Activated CD4-positive, alpha-beta T cell treated with anti-CD3 and anti-CD28 coated beads, Interleukin-2, amount 50 U/mL, for 1 hour (primary cell): ENCODE results near the gene NAGLU.
"Not testable (repeated sequence)": the region's sequence is repeated elsewhere in the genome, so short reads cannot be mapped to it uniquely, and the experiment has no call there.

ENCODE experiments used
- DNase-seq: peaks from one replicate; pipeline ENCODE4 v3.0.0-alpha.2; 2020

The NAGLU gene

GRCh38 chr17:42545755-42546505 is 9.9 kb downstream of the NAGLU start:
- DNase-seq: not testable (repeated sequence)

GRCh38 chr17:42547001-42547461 is 11.0 kb downstream of the NAGLU start:
- no peak for DNase-seq

DNA sequence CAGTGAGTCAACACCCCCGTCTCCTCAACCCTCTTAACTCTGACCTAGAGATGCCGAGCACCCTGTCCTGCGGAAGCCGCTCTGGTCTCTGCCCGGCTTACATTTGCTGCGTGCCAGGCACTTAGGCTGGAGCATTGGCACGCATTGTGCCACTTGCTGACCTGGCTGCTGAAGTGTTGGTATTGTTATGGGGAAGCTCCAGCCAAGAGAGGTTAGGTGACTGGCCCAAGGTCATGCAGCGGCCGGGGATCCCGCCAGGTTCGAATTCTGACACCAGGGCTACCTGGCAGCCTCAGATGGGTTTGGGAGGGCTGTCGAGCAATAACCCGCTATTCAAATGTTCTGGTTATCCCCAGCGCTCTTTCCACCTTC is 11.6 kb downstream of the NAGLU start:
- no peak for DNase-seq

DNA sequence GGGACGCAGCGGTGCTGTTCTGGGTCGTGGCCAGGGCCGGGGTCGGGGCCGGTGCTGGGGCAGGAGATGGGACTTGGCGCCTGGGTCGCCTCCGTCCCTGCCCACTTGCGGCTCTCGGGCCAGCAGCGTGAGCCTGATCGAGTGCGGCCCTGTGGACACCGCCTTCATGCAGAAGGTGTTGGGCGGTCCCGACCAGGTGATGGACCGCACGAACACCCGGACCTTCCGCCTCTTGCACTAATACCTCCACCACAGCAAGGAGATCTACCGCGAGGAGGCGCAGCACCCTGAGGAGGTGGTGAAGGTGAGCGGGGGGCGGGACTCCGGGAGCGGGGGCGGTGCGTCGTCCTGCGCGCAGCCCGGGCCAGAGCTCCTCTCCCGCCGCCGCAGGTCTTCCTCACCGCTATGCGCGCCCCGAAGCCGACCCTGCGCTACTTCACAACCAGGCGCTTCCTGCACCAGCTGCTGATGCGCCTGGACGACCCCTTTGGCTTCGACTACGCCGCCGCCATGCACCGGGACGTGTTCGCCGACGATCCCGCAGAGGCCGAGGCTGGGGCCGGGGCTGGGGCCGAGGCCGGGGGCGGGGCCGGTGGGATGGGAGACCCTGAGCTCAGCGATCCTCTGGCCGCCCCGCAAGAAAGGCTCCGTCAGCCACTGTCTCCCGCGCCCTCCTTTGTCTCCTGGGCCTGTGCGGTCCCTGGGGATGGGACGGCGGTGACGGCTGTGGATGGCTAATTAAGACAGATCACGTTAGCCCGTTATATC is 12.2 kb downstream of the NAGLU start:
- DNase-seq: peak; percentile 81

GRCh38 chr17:42548993-42549755 is 13.1 kb downstream of the NAGLU start:
- no peak for DNase-seq

- not testable (repeated sequence) for DNase-seq
Observed at GRCh38 chr17:42552736-42553135, 16.7 kb downstream of the NAGLU start, which contains the start of gene HSD17B1. TSS of gene HSD17B1 (plus strand) at chr17:42552923. CDS start at chr17:42552934, 11 bp downstream.

- no peak for DNase-seq
Observed at GRCh38 chr17:42553161-42553818, 17.2 kb downstream of the NAGLU start.

GRCh38 chr17:42553866-42554249 is 17.8 kb downstream of the NAGLU start:
- no peak for DNase-seq

- peak; percentile 59 for DNase-seq
Observed at GRCh38 chr17:42554250-42555121, 18.4 kb downstream of the NAGLU start.

DNA sequence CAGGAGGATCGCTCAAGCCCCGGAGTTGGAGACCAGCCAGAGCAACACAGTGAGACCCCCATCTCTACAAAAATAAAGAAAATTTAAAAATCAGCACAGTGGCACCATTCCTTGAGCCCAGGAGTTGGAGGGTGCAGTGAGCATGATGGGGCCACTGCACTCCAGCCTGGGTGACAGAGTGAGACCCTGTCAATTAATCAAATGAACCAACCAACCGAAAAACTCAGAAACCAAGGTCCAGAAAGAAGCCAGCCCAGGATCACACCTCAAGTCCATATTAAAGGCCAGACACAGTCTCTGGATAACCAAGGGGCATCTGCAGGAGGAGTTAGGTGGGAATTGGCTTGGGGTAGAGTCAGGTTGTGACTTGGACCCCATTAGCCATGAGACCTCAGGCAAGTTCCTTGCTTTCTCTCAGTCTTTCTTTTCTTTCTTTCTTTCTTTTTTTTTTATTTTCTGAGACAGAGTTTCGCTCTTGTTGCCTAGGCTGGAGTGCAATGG is 19.1 kb downstream of the NAGLU start:
- DNase-seq: no peak

GRCh38 chr17:42555961-42556617 is 20.0 kb downstream of the NAGLU start:
- DNase-seq: not testable (repeated sequence)

GRCh38 chr17:42559075-42559474 is 23.0 kb downstream of the NAGLU start:
- no peak for DNase-seq

- no peak for DNase-seq
Observed at GRCh38 chr17:42560246-42560645, 24.2 kb downstream of the NAGLU start.

DNA sequence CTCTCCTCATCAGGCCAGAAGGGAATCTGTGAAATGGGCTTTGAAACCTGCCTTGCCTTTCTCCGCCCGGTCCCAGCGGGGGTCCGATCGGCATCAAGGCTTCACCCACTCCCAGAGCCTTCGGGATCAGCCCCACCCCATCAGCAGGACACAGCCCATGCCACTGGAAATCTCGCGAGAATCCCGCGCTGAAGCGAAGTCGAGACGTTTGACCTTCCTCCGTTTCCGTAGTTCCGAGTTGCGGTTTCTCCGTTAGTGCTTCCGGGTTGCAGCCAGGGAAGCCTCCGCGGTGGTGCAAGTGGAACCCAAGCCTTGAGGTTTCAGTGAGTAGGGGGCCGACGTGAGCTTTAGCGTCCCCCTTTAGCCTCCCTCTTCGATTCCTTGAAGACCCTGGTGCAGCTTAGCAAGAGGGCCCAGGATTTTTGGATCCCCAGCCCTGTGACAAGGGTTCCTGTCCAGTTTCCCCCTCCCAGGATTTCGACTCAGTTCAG is 25.9 kb downstream of the NAGLU start, which contains the start of gene COASY:
Gene COASY, plus strand, starts transcription at position 252 of the 491 bp plus-strand sequence. CDS start 475 bp downstream, outside the sequence.
- DNase-seq: peak; percentile 89

GRCh38 chr17:42562388-42563142 is 26.5 kb downstream of the NAGLU start:
- DNase-seq: no peak

DNA sequence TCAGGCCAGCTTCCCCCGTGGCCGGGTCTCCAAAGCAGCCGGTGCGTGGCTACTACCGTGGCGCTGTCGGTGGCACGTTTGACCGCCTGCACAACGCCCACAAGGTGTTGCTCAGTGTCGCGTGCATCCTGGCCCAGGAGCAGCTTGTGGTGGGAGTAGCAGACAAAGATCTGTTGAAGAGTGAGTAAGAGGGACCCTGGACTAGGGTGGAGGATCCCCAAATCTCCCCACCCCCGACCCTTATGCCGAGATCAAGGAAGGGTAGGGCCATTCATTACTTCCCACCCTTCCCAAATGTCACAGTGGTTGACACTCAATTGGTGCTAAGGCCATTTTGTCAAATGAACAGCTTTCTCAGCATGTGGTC is 27.1 kb downstream of the NAGLU start:
- no peak for DNase-seq

- DNase-seq: no peak
Observed at GRCh38 chr17:42563543-42563942, 27.5 kb downstream of the NAGLU start.

DNA sequence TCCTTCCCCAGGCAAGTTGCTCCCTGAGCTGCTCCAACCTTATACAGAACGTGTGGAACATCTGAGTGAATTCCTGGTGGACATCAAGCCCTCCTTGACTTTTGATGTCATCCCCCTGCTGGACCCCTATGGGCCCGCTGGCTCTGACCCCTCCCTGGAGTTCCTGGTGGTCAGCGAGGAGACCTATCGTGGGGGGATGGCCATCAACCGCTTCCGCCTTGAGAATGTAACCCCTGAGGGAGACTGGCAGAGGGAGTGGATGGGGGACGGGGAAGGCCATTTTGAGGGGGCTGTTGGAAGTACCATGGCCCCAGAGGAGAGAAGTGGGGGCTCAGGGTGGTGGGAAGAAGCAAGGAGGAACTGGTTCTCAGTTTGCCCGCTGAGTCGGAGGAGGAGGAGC is 27.9 kb downstream of the NAGLU start:
- DNase-seq: no peak

GRCh38 chr17:42564815-42565522 is 28.9 kb downstream of the NAGLU start:
- DNase-seq: no peak
